Measurements from ENCODE around the gene MAST3.

Gene MAST3

DNA sequence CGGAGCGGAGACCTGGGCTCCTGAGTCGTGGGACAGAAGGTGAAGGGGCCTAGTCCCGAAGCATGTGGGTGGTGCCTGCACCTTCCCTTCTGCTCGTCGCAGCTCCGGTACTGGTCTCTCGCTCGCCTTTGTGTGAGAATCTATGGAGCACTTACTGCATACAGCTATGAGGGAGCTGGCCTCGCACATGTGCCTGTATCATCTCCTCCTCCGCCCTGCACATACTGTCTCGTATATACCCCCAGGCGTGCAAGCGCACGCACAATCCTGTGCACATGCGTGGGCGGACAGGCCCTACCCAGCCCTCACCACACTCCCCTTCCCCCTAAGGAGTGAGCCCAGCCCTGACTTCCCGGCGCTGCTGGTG is 64.0 kb downstream of the MAST3 start:
- no peak for DNase-seq

DNA sequence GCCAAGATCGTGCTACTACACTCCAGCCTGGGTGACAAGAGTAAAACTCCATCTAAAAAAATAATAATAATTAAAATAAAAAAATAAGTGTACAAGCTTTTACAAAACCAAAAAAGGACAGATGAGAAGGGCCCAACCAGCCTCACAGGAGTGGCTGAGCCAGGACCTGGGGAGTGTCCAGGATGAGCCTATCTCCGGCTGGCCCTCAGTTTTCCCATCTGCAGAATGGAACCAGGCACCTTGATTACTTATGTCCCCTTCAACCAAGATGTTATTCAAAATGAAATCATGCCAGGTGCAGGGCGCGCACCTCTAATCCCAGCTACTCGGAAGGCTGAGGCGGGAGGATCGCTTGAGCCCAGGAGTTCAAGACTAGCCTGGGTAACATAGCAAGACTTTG is 66.5 kb downstream of the MAST3 start:
- DNase-seq = no peak

DNA sequence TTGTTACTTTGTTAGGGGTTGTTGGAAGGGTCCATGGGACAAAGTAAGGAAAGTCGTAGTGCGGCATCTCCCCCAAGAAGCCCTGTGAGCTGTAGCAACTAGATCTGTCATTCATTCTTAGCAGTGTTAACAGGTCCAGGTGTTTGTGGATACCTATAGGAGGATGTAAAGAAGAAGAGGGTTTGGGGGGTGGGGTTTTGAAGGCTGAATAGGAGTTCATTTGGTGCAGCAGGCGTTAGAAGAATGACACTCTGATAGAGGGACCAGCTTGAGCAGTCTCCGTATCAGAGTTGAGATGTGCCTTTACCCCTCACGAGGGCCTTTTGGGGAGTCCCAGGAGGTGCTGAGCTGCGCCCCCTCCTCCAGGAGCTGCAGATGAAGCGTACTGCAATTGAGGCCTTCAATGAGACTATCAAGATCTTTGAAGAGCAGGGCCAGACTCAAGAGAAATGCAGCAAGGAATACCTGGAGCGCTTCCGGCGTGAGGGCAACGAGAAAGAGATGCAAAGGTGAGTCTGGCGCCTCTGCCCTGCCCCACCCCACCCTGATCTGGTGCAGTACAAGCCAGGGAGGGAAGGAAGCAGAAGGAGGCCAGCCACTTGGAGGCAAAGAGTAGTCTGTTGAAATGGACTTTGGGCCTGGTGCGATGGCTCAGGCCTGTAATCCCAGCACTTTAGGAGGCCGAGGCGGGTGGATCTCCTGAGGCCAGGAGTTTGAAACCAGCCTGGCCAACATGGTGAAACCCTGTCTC is 68.4 kb downstream of the MAST3 start:
- no peak for DNase-seq

DNA sequence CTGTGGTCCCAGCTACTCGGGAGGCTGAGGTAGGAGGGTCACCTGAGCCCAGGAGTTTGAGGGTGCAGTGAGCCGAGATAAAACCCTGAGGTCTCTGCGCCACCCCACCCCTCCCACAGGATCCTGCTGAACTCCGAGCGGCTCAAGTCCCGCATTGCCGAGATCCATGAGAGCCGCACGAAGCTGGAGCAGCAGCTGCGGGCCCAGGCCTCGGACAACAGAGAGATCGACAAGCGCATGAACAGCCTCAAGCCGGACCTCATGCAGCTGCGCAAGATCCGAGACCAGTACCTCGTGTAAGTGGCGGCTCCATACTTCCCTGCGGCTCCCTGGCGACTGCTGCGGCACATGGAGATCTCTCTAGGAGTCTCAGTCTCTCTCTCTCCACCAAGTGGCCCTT is 69.4 kb downstream of the MAST3 start:
- no peak for DNase-seq

DNA sequence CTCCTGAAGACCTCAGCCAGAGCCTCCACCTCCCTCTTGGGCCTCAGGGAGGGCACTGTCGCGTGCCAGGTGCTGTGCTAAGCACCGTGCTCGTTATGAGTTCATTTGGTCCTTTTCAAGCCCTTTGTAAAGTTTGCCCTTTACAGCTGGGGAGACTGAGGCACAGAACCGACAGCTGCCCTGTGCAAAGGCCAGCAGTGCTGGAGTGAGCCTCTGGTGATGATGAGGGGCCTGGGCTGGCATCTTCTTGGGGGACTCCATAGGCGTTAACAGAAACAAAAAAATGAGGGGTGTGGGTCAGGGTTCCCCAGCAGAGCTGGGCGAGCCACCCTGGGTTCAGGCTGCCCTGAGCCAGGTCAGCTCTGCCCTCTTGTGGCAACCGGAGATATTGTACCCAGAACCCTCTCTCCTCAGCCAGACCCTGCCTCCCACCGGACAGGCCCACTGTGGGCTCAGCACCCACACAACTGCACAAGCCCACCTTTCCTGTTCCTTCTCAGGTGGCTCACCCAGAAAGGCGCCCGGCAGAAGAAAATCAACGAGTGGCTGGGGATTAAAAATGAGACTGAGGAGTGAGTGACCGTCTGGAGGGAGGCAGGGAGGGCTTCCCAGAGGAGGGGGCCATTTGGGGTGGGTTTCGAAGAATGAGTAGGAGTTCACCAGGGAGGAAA is 70.5 kb downstream of the MAST3 start:
- peak; percentile 62 for DNase-seq

DNA sequence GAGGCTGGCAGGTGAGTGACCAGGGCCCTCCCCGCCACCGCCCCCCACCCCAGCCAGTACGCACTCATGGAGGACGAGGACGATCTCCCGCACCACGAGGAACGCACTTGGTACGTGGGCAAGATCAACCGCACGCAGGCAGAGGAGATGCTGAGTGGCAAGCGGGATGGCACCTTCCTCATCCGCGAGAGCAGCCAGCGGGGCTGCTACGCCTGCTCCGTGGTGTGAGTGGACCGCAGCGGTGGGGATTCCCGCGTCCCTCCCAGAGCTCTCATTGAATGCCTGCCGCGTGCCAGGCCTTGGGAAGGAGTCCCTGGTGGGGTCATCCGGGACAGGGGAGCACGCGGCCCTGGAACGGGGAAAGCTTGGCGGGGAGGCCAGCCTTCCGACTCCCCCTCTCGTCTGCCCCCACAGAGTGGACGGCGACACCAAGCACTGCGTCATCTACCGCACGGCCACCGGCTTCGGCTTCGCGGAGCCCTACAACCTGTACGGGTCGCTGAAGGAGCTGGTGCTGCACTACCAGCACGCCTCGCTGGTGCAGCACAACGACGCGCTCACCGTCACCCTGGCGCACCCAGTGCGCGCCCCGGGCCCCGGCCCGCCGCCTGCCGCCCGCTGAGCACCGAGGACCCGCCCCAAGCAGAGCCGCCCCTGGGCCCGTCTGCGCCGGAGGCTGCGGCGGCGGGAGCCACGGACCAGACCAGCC is 71.2 kb downstream of the MAST3 start:
- DNase-seq = no peak

DNA sequence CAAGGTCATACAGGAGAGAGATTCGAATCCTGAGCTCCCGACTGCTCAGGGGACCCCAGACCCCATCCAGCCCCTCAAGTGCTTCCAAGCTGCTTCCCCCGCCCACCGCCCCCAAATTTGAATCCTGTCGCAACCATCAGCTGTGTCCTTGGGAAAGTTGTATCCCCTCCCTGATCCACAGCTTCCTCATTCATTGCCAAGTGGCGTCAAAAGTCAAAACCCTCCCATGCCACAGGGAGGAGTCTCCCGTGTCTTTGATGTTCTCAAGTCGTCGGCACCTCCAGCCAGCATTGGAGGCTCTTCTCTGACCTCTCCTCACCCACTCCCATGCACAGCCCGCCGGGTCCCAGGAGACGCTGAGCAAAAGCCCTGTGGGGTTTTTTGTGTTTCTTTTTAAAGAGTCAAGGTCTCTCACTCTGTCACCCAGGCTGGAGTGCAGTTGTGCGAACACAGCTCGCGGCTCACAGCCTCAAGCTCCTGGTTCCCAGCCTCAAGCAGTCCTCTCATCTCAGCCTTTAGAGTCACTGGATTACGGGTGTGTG is 73.2 kb downstream of the MAST3 start:
- no peak for DNase-seq

DNA sequence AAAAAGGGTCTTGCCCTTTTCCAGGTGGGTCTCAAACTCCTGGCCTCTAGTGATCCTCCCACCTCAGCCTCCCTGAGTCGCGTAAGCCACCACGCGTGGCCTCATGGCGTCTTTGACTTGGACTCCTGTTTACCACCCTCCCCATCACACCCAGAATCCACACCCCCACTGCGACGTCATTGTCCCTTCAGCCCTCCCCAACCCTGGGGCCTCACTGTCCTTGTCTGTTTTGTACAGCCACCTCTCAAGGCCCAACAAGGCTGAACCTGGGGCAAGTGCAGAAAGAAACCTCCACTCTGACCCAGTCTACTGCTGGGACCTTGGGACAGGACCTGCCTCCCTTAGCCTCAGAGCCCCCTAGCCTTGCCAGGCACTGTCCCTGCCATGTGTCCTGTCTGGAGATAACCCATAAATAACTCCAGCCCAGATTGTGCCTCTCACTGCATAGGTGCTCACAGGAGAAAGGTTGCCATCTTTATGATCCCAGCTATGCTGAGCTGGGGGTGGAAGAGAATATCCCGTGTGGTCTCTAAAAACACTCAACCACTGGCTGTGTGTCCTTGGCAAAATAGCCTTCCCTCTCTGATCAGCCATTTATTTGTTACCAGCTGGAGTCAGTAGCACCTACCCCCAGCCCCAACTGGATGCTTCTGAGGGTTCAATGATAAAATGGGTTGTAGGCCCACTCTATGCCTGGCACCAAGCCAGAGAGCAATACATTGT is 74.2 kb downstream of the MAST3 start:
- no peak for DNase-seq

DNA sequence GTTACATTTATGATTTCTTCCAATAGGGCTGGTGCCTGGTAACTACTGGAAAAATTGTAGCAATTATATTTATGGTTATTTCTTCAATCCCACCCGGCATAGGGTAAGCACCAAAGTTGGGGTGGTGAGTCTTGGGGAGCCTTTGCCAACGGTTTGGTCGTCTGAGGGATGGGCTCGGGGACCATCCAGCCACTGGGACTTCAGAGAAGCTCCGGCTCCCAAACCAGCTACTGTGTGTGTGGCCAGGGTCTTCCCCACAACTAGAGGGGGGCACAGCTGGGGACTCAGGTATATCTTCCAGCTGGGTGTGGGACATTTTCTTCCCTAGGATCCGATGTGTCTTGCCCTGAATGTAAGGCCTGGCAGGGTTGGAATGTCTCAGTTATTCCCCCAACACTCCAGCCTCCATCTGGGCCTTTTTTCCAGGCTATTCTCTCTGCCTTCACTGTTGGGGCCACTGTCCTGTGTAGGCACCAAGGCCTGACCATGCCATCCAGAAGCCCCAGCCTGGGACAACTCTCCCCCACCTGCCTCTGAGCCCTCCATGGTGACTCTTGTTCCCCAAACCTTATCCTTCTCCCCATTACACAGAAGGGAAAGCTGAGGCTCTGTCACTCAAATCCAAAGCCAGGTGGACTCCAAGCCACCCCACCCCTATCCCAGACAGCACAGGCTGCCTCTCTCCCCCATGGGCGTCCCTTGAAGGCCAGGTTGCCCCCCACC is 74.9 kb downstream of the MAST3 start:
- no peak for DNase-seq

DNA sequence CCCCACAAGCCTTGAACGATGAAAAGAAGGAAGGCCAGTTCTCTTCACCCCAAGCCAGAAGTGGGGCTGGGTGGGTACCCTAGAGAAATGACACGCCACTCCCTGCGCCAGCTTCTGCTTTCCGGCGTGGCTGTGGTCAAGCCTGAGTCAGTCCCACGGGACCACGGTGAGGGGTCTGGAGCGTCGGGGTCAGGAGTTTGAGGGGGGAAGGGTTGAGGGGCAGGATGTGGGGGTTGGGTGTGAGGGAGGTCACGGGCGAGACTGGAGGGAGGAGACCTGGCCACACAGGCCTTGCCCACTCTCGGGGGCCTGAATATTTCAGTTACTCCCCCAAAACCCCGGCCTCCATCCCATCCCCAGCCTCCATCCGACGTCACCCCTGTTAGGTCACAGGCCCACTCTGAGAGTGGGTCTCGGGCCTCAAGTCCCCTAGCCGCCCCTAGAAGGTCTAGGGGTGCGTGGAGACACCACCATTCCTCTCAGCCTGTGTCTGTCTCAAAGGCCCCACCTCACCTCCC is 75.5 kb downstream of the MAST3 start:
- no peak for DNase-seq

DNA sequence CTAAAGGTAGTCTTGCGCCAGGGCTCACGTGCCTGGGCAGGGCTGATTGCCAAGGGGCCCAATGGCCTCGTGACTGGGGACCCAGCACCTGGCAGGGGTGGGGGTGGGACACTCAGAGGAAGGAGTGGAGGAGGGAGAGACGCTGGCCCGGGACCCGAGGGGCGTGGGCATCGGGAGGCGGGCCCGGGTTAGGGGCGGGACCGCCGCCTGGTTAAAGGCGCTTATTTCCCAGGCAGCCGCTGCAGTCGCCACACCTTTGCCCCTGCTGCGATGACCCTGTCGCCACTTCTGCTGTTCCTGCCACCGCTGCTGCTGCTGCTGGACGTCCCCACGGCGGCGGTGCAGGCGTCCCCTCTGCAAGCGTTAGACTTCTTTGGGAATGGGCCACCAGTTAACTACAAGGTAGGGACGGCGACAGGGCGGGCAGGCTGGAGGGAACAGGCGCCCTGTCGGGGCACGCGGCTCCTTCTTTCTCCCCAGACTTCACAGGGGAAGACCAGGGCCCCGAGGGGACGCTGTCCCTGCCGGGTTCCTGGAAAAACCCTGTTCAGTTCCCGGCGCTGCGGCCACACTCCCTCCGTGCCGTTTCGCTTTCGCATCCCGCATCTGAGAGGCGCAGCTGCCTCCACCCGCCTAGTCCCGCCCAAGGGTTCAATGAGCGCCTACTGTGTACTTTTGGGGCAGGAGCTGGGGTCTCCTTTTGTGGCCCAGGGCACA is 76.2 kb downstream of the MAST3 start, which contains the start of gene IFI30:
TSS of gene IFI30 (plus strand) at position 242 of the 717 bp plus-strand sequence. CDS start at position 271, 29 bp downstream.
- peak; percentile 73 for DNase-seq

DNA sequence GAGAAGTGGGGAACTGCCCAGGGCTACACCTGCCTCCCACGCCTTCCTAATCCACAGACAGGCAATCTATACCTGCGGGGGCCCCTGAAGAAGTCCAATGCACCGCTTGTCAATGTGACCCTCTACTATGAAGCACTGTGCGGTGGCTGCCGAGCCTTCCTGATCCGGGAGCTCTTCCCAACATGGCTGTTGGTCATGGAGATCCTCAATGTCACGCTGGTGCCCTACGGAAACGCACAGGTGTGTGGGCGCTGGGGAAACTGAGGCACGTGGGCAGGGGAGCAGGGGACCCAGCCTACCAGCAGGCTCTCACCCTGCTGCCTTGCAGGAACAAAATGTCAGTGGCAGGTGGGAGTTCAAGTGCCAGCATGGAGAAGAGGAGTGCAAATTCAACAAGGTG is 77.4 kb downstream of the MAST3 start:
- DNase-seq = no peak

DNA sequence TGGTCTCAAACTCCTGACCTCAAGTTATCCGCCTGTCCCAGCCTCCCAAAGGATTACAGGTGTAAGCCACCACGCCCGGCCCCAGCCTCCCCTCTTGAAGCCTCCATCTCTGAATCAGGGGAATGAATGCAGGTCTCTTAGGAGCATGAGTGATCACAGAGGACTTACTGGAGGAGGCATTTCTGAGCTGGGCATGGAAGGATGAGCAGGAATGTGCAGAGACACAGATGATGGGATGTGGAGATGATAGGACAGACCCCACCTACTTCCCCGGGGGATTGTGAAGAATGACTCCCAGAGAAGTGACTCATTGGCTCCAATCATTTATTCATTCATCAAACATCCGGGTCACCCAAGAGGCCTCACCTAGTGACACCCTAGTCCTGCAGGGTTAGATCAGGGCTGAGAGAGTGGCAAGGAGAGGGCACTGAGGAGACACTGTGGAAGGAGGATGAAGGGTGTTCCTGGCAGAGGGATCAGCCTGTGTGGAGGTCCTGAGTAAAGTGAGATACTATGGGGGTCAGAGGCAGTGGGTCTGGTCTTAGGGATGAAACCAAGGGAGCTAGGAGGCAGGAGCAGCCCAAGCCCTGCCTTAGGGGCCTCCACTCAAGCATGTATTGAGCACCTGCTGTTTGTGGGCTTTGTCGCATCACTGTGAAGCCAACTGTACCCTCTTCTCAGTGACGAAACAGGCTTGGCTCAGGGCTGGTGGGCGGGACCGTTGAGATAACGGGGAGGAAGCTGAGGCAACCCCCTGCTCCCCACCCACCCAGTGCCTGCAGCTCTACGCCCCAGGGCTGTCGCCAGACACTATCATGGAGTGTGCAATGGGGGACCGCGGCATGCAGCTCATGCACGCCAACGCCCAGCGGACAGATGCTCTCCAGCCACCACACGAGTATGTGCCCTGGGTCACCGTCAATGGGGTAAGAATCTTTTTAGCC is 79.1 kb downstream of the MAST3 start:
- no peak for DNase-seq

DNA sequence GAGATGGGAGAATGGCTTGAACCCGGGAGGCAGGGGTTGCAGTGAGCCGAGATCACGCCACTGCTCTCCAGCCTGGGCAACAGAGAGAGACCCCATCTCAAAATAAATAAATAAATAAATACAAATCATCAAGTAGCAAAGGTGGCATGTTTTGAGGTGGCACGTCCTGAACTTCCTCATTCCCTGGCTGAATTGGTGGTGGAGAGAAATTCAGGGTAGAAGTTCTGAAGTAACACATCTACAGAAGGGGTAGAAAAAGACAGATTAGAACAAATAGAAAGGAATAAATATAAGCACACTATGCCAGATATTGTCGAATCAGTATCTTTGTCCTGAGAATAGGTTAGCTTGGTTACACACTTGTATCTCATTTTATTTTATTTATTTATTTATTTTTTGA is 82.4 kb downstream of the MAST3 start:
- no peak for DNase-seq

DNA sequence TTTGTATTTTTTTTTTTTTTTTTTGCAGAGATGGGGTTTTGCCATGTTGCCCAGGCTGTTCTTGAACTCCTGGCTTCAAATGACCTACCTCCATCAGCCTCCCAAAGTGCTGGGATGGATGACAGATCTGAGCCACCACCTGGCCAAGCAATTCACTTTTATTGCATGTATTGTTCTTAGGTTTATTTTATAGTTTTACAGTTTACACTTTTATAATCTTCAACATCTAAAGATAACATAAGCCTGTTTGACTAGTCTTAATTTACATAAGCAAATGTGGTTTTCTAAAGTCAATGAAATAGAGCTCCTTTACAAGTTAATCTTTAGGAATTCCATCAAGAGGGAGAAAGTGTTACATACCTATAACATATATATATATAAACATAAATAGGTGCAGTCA is 86.0 kb downstream of the MAST3 start:
- no peak for DNase-seq

DNA sequence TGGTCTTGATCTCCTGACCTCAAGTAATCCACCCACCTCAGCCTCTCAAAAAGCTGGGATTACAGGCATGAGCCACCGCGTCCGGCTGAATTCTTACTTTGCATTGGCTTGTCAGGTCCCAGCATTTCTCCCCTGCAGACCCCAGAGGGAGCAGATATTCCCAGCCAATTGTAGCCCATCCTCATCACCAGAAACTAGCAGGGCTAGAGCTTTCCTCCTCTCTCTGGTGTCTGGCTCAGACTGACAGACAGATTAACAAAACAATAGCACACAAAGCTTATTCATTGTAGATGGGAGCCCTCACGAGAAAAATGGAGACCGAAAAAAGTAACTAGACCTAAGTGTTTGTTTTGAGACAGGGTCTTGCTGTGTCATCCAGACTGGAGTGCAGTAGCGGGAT is 88.0 kb downstream of the MAST3 start:
- no peak for DNase-seq

DNA sequence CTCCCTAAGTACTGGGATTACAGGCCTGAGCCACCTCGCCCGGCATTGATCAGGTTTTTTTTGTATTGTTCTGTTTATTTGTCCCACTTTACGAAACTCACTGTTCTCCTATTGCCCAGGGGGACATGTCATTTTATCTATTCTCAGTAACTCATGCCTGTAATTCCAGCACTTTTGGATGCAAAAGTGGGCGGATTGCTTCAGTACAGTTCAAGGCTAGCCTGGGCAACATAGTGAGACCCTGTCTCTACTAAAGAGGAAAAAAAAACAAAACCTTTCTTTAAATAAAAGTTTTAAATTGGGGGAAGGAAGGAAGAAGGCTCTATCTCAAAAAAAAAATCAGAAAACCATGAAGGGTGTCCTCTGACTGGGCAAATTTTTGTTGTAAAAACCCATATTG is 92.7 kb downstream of the MAST3 start:
- DNase-seq = no peak

DNA sequence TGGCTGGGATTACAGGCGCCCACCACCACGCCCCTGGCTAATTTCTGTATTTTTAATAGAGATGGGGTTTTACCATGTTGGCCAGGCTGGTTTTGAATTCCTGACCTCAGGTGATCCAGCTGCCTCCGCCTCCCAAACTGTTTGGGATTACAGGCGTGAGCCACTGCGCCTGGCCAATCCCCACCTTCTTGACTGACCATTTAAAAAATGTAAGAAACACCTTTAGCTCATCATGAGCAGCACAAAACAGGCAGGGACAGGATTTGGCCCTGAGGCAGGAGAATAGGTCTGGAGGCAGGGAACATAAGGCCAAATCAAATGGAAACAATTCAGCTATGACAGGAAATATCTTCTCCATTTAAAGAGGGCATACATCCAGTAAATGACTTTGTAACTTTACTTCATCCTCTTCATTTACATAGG is 94.1 kb downstream of the MAST3 start:
- DNase-seq = no peak

DNA sequence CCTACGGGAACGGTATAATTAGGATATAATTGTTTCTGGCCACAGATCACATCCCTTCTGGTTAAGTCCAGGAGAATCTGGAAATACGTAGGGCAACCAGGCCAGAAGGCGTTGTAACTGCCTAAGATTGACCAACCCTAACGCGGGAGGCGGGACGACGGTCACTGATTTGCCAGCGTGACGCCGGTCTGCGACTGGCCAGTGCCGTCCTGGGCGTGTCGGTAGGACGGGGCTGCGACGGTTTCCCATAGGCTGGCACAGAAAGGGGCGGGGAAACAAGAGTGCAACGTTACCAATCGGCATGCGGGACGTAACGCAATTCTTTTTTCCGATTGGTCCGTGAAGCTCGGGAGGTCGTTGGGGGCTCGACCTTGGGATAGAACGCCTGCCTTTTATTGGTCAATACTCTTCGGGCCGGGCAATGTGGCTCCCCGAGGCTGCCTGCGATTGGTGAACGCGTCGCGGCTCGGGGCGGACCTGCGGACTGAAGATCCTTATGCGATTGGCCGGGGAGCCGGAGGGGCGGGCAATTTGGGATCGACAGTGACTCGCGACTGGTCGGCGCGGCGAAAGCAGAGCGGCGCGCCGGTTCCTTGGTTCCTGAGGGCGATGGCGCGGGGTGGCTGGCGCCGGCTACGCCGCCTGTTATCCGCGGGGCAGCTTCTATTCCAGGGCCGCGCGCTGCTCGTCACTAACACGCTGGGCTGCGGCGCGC is 95.3 kb downstream of the MAST3 start, which contains the start of gene MPV17L2:
TSS of gene MPV17L2 (plus strand) at position 546 of the 715 bp plus-strand sequence. CDS start at position 610, 64 bp downstream.
- DNase-seq = peak; percentile 96

All from activated CD4-positive, CD25-positive, alpha-beta regulatory T cell treated with anti-CD3 and anti-CD28 coated beads, Interleukin-2, amount 50 U/mL, for 72 hours (primary cell).